ENCODE data around the gene OSBPL9.

OSBPL9 gene

DNA sequence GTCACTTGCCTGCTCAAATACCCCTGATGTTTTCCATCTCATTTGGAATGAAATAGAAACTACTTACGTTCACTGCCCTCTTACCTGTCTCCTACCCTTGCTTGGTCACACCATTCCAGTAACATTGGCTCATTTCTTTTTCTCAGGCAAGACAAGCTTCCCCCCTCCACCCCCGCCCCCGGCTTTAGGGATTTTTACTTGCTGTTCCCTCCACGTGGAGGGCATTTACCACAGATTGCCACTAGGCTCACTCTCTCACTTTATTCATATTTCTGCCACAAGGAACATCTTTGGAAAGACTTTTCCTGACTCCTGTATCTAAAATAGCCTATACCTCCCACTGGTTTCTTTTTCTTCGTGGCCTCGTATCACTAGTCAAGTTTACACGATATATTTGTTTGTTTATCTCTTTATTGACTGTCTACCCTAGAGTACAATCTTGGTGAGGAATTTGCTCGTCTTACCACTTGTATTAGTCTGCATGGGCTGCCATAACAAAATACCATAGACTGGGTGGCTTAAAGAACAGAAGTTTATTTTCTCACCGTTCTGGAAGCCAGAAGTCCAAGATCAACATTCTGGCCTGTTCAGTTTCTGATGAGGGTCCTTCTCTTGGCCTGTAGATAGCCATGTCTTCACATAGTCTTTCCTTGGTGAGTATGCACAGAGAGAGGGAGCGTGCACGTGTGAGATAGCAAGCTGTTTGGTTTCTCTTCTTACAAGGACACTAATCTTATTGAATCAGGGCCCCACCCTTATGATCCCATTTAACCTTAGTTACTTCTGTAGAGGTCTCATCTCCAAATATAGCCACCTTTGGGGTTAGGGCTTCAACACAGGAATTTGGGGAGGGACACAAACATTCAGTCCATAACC, 135.4 kb downstream of the OSBPL9 start:
- TF ChIP-seq, protein P1, sequence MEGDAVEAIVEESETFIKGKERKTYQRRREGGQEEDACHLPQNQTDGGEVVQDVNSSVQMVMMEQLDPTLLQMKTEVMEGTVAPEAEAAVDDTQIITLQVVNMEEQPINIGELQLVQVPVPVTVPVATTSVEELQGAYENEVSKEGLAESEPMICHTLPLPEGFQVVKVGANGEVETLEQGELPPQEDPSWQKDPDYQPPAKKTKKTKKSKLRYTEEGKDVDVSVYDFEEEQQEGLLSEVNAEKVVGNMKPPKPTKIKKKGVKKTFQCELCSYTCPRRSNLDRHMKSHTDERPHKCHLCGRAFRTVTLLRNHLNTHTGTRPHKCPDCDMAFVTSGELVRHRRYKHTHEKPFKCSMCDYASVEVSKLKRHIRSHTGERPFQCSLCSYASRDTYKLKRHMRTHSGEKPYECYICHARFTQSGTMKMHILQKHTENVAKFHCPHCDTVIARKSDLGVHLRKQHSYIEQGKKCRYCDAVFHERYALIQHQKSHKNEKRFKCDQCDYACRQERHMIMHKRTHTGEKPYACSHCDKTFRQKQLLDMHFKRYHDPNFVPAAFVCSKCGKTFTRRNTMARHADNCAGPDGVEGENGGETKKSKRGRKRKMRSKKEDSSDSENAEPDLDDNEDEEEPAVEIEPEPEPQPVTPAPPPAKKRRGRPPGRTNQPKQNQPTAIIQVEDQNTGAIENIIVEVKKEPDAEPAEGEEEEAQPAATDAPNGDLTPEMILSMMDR (IDR thresholded peaks at IDR 0.05; ENCODE audit: control insufficient read depth, insufficient read depth, low read depth, low read length, missing control alignments): no peak
- no peak for DNase-seq (ENCODE audit: low read depth)

DNA sequence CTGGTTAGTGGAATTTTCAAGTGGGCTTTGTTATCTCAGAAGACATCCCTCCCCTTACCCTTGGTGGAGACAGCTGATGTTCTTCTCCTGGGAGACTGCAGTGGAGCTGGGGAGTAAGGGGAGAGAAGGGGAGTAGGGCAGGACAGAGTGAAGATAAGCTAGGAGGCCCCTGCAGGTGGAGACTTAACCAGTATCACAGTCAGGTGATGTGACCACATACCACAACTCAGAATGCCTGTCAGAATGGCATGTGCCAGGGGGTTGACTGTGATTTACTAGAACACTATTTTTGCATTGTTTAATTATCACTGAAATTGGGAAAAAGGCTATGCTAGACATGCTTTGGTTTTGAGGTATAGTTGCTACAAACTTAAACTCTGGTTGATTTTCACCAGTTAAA, 137.1 kb downstream of the OSBPL9 start:
- TF ChIP-seq, protein P1 (IDR thresholded peaks at IDR 0.05; ENCODE audit: control insufficient read depth, insufficient read depth, low read depth, low read length, missing control alignments): no peak
- H3K4me3 ChIP-seq (ENCODE audit: control insufficient read depth, low read depth, low read length): no peak overlapping the region
- DNase-seq (ENCODE audit: low read depth): no peak

More for the DNA sequence above, 135.4 kb downstream of the OSBPL9 start:
- H3K4me3 ChIP-seq (ENCODE audit: control insufficient read depth, low read depth, low read length): no peak overlapping the region

DNA sequence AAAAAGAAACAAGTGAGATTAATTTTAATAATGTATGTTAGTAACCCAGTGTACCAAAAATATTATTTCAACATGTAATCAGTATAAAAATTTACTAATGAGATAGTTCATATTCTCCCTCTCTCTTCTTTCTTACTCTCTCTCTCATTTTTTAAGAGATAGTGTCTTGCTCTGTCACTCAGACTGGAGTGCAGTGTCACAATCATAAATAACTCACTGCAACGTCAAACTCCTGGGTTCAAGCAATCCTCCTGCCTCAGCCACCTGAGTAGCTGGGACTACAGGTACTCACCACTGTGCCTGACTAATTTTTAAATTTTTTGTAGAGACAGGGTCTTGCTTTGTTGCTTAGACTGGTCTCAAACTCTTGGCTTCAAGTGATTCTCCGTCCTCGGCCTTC, 137.8 kb downstream of the OSBPL9 start:
- H3K4me3 ChIP-seq (ENCODE audit: control insufficient read depth, low read depth, low read length): no peak overlapping the region
- DNase-seq (ENCODE audit: low read depth): no peak
- TF ChIP-seq, protein P1 (IDR thresholded peaks at IDR 0.05; ENCODE audit: control insufficient read depth, insufficient read depth, low read depth, low read length, missing control alignments): no peak

DNA sequence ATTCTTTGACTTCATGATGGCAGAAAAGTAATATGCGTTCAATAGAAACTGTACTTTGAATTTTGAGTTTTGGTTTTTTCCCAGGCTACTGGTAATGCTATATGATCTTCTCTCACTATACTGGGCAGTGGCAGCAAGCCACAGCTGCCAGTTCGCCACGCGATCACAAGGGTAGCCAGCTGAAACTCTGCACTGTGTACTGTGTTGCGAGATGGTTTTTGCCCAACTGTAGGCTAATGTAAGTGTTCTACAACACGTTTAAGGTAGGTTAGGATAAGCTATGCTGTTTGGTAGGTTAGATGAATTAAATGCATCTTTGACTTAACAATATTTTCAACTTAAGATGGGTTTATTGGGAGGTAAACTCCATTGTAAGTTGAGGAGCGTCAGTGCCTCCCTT, 138.5 kb downstream of the OSBPL9 start:
- no peak for DNase-seq (ENCODE audit: low read depth)
- TF ChIP-seq, protein P1 (IDR thresholded peaks at IDR 0.05; ENCODE audit: control insufficient read depth, insufficient read depth, low read depth, low read length, missing control alignments): no peak
- no peak overlapping the region for H3K4me3 ChIP-seq (ENCODE audit: control insufficient read depth, low read depth, low read length)

DNA sequence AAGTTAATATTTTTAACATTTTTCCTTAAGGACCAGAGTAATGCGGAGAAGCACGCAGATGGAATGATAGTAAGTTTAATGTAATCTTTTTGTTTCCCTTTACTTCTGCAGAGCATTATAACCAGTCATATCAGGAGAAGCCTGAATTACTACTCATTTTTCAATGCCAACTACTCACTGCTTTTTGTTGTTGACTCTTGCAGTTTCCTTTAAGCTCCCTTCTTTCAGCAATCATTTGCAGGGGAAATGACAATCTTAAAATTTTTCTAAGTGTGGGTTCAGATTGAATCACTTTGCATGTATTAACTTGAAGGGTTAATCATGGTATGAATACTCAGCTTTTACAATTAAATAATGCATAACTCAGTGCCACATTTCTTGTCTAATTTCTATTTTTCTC, 139.4 kb downstream of the OSBPL9 start:
- no peak overlapping the region for H3K4me3 ChIP-seq (ENCODE audit: control insufficient read depth, low read depth, low read length)
- TF ChIP-seq, protein P1 (IDR thresholded peaks at IDR 0.05; ENCODE audit: control insufficient read depth, insufficient read depth, low read depth, low read length, missing control alignments): no peak
- DNase-seq (ENCODE audit: low read depth): no peak

DNA sequence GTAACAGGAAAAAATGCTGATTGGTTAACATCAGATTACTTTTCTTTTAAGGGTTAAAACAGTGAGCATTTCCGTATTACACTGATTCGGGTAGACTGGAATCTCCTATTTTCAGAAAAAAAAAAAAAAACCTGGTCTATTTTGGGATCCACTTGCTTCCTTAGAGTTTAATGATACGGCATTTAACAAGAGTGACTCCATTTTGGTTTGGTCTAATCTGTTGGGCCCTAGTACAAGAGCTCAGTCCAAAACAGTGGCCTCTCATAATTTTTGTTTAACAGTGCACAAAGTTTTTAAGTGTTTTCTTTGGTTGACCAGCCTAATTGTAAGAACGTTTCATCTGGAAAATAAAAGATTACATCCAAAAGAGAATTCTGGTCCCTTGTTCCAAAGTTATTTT, 141.4 kb downstream of the OSBPL9 start:
- TF ChIP-seq, protein P1 (IDR thresholded peaks at IDR 0.05; ENCODE audit: control insufficient read depth, insufficient read depth, low read depth, low read length, missing control alignments): no peak
- DNase-seq (ENCODE audit: low read depth): no peak

More for the DNA sequence above, 141.4 kb downstream of the OSBPL9 start:
- H3K4me3 ChIP-seq (ENCODE audit: control insufficient read depth, low read depth, low read length): no peak overlapping the region
